Prostate gland (tissue), 2 donors: ENCODE measurements around the gene IL21R. TPM values are rescaled to one million over a fixed set of nuclear protein-coding genes. Genes with fewer than 3 reads are reported as not detected.

Experiments
- DNase-seq: peaks from one replicate; pipeline ENCODE4 v3.0.0-alpha.2; 2019; ENCODE audit warnings: low spot score
- H3K27ac ChIP-seq, 2 donors: fragments of 200-600 bp; sonication (generic); 2 replicates each; pipeline ENCODE4 v1.5.1; 2017 to 2019
- H3K27me3 ChIP-seq: fragments of 200-600 bp; sonication (generic); replicated peaks from 2 replicates; pipeline ENCODE4 v1.5.1; 2019; ENCODE audit not compliant: insufficient read depth
- H3K36me3 ChIP-seq, 2 donors: fragments of 200-600 bp; sonication (generic); 1 replicate in 1 of 2; 2 replicates in 1 of 2; pipeline versions ENCODE4 v1.5.1 to v1.8.1; 2017 to 2019
- H3K4me1 ChIP-seq: fragments of 200-600 bp; sonication (generic); replicated peaks from 2 replicates; pipeline ENCODE4 v1.5.1; 2019
- H3K4me3 ChIP-seq, 2 donors: fragments of 200-600 bp; sonication (generic); 2 replicates each; pipeline ENCODE4 v1.5.1; 2017 to 2019
- H3K9me3 ChIP-seq: fragments of 200-600 bp; sonication (generic); 2 replicates; pipeline ENCODE4 v1.5.1; 2017
- POLR2A ChIP-seq: fragments of 450-650 bp; IDR thresholded peaks from one replicate; pipeline ENCODE4 v1.6.1; 2016; ENCODE audit warnings: antibody characterized with exemption, mild to moderate bottlenecking
- POLR2AphosphoS5 ChIP-seq: sonication (generic); formaldehyde crosslinking; IDR thresholded peaks from one replicate; pipeline ENCODE4 v1.6.1; 2017; ENCODE audit warnings: antibody characterized with exemption
- WGBS: methylation state at CpG from one replicate; pipeline ENCODE4 v1.1.5; 2018; 5-methylcytosine and 5-hydroxymethylcytosine counted together
- intact Hi-C: fragments of 100-400 bp; cut with DNase I; formaldehyde crosslinking; loops from one replicate; pipeline ENCODE4 v1.14.2; 2022
- total RNA-seq, 2 donors: library from RNA; depleted of rRNA; stranded (reverse); fragments of >200 nt; gene quantifications; one replicate each; pipeline ENCODE4 v1.1.0, GENCODE V29; 2016
- TF ChIP-seq, protein P1 (sequence below), 4 experiments: fragments of 200-600 bp in 2 of 4; fragments of 450-650 bp in 2 of 4; sonication (generic) in 2 of 4; IDR thresholded peaks; 1 replicate in 3 of 4; 2 replicates in 1 of 4; pipeline ENCODE4 v1.5.1; 2016 to 2019; ENCODE audit warnings: antibody characterized with exemption in 4 of 4, mild to moderate bottlenecking in 2 of 4, moderate library complexity in 2 of 4

IL21R gene
- total RNA-seq, 2 donors from 2014 or later, result 0.32 to 0.57 TPM

DNA sequence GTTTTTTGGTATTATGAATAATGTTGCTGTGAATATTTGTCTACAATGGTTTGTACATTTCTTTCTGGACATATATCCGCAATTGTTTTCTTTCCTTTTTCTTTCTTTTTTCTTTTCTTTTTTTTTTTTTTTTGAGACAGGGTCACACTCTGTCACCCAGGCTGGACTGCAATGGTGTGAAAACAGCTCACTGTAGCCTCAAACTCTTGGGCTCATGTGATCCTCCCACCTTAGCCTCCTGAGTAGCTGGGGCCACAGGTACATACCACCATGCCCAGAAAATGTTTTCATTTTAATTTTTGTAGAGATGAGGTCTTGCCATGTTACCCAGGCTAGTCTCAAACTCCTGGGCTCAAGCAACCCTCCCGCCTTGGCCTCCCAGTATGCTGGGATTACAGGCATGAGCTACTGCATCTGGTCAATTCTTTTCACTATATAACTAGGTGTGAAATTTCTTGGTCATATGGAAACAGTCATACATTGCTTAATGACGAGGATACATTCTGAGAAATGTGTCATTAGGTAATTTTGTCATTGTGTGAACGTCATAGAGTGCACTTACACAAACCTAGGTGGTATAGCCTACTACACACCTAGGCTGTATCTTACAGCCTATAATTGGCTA, 15.2 kb downstream of the IL21R start:
- TF ChIP-seq POLR2A, result no peak
- TF ChIP-seq, protein P1, sequence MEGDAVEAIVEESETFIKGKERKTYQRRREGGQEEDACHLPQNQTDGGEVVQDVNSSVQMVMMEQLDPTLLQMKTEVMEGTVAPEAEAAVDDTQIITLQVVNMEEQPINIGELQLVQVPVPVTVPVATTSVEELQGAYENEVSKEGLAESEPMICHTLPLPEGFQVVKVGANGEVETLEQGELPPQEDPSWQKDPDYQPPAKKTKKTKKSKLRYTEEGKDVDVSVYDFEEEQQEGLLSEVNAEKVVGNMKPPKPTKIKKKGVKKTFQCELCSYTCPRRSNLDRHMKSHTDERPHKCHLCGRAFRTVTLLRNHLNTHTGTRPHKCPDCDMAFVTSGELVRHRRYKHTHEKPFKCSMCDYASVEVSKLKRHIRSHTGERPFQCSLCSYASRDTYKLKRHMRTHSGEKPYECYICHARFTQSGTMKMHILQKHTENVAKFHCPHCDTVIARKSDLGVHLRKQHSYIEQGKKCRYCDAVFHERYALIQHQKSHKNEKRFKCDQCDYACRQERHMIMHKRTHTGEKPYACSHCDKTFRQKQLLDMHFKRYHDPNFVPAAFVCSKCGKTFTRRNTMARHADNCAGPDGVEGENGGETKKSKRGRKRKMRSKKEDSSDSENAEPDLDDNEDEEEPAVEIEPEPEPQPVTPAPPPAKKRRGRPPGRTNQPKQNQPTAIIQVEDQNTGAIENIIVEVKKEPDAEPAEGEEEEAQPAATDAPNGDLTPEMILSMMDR (IDR thresholded peaks at IDR 0.05), result no peak
- no peak for TF ChIP-seq POLR2AphosphoS5
- Histone ChIP-seq H3K27ac (no peak overlapping the region), H3K27me3 (no peaks in the 10 kb centered on the region), H3K4me3 (no peak overlapping the region), H3K4me1 (no peaks in the 10 kb centered on the region), H3K9me3 (no peaks in the 10 kb centered on the region), H3K36me3 (no peaks in the 10 kb centered on the region)
- 82% methylated on average over 4 of the region's 4 CpGs for WGBS
- DNase-seq, result no peak
- intact Hi-C loops, result no loop called here

DNA sequence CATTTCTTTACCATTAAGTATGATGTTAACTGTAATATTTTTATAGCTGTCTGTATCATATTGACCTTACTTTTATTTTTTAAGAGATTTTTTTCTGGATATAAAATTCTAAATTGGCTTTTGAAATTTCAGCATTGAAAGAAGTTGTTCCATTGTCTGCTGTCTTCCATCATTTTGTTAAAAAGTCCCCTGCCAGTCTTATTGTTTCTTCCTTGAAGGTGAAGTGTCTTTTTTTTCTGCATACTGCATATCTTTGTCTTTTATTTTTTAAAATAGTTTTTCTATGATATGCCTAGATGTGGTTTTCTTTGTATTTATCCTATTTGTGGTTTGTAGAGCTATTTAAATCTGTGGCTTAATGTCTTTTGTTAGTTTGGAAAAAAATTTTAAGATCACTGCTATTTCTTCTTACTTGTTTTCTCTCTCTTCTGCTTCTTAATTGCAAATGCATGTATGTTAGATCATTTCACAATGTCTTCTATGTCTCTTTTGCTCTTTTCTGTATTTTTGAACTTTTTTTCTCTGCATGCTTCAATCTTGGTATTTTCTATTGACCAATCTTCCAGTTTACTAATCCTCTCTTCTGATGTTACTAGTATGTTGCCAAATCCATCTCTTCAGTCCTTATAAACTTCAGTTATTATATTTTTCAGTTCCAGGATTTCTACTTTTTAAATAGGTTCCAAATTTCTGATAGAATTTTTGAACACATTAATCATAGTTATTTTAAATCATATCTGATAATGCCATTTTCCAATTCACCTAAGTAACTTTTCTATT, 20.2 kb downstream of the IL21R start:
- H3K27ac ChIP-seq, result no peak overlapping the region
- no peak for DNase-seq
- H3K27me3 ChIP-seq, result no peaks in the 10 kb centered on the region
- intact Hi-C loops, result no loop called here
- no peaks in the 10 kb centered on the region for H3K4me1 ChIP-seq
- no peaks in the 10 kb centered on the region for H3K36me3 ChIP-seq
- TF ChIP-seq, protein P1 (IDR thresholded peaks at IDR 0.05), result no peak
- TF ChIP-seq POLR2A, result no peak
- TF ChIP-seq POLR2AphosphoS5, result no peak
- no peak overlapping the region for H3K4me3 ChIP-seq
- no peaks in the 10 kb centered on the region for H3K9me3 ChIP-seq

DNA sequence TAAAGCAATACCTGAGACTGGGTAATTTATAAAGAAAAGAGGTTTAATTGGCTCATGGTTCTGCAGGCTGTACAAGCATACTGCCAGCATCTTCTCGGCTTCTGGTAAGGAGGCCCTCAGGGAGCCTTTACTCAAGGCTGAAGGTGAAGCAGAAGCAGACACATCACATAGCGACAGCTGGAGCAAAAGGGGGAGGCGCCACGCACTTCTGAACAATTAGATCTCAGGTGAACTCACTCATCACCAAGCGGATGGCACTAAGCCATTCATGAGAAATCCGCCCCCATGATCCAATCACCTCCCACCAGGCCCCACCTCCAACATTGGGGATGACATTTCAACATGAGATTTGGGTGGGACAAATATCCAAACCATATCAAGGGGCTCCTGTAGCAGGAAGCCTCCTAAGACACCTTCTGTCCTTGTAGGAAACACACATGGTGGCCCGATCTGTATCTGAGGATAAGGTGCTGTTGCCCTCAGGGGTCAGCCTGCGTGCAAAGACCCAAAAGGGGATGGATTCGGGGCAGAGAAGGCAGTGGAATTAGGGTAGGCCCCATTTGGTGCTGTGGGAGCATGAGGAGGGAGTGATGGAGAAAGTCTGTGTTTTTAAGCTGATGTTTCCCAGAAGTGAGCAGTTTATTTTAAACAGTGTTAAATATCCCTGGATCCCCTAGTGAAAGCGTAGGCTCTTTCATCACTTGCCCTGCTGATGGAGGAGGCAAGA, 23.0 kb downstream of the IL21R start:
- no peaks in the 10 kb centered on the region for H3K4me1 ChIP-seq
- TF ChIP-seq, protein P1 (IDR thresholded peaks at IDR 0.05), result no peak
- TF ChIP-seq POLR2A (no peak), POLR2AphosphoS5 (no peak)
- no peaks in the 10 kb centered on the region for H3K36me3 ChIP-seq
- no peak for DNase-seq
- H3K27me3 ChIP-seq, result no peaks in the 10 kb centered on the region
- no peaks in the 10 kb centered on the region for H3K9me3 ChIP-seq
- intact Hi-C loops, result no loop called here
- H3K4me3 ChIP-seq, result no peak overlapping the region
- WGBS, result 94% methylated on average over 10 of the region's 10 CpGs
- no peak overlapping the region for H3K27ac ChIP-seq

DNA sequence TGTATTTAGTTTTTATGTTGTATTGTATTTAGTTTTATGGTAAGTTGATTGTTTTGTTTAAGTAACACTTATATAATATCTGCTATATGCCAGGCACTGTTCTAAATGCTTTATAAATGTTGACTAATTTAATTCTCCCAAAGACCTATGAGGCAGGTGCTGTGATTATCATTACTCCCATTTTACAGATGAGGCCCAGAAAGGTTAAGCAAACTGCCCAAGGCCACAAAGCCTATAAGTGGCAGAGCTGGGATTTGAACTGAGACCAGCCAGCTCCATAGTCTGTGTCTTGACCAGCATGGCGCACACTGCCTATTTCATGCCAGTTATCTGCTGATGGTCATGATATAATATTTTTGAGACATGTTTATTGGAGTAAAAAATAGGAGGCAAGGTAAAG, 24.0 kb downstream of the IL21R start:
- Histone ChIP-seq H3K4me3 (no peak overlapping the region), H3K4me1 (no peaks in the 10 kb centered on the region), H3K36me3 (no peaks in the 10 kb centered on the region), H3K27me3 (no peaks in the 10 kb centered on the region), H3K27ac (no peak overlapping the region), H3K9me3 (no peaks in the 10 kb centered on the region)
- 100% methylated on average over 1 of the region's 1 CpG for WGBS
- no peak for DNase-seq
- no peak for TF ChIP-seq POLR2AphosphoS5
- TF ChIP-seq, protein P1 (IDR thresholded peaks at IDR 0.05), result no peak
- intact Hi-C loops, result no loop called here
